BE2C (cell line): ENCODE results near the gene PSD4.

Experiments
- DNase-seq: peaks from one replicate; pipeline ENCODE4 v3.0.0-alpha.2; 2020
- H3K27me3 ChIP-seq: fragments of 250-450 bp; sonication (Bioruptor Pico); 2 replicates; pipeline ENCODE4 v1.5.1; 2020; ENCODE audit warnings: mild to moderate bottlenecking
- H3K36me3 ChIP-seq: fragments of 250-450 bp; sonication (Bioruptor Pico); 2 replicates; pipeline ENCODE4 v1.5.1; 2020; ENCODE audit warnings: mild to moderate bottlenecking
- H3K4me1 ChIP-seq: fragments of 250-450 bp; sonication (Bioruptor Pico); 2 replicates; pipeline ENCODE4 v1.5.1; 2020
- H3K4me3 ChIP-seq: 2 replicates; pipeline ENCODE4 v1.5.1; 2011; ENCODE audit warnings: low read depth, low read length
- H3K9me3 ChIP-seq: fragments of 250-450 bp; sonication (Bioruptor Pico); 2 replicates; pipeline ENCODE4 v1.5.1; 2020
- CTCF ChIP-seq: IDR thresholded peaks from 2 replicates; pipeline ENCODE4 v1.5.1; 2012; ENCODE audit warnings: mild to moderate bottlenecking, low read depth, low read length

Gene PSD4

GRCh38 chr2:113255140-113256070 lies 81.6 kb downstream of the PSD4 start:
- no peaks in the 10 kb centered on the region for H3K36me3 ChIP-seq
- no peaks in the 10 kb centered on the region for H3K27me3 ChIP-seq
- no peak for DNase-seq
- H3K4me1 ChIP-seq: no peaks in the 10 kb centered on the region
- no peaks in the 10 kb centered on the region for H3K9me3 ChIP-seq
- no peak overlapping the region for H3K4me3 ChIP-seq
- no peak for TF ChIP-seq CTCF

- Histone ChIP-seq H3K36me3 (no peaks in the 10 kb centered on the region), H3K4me3 (no peak overlapping the region), H3K4me1 (no peaks in the 10 kb centered on the region), H3K27me3 (no peaks in the 10 kb centered on the region), H3K9me3 (no peaks in the 10 kb centered on the region)
- DNase-seq: no peak
- TF ChIP-seq CTCF: no peak
These were observed 83.9 kb downstream of the PSD4 start for GRCh38 chr2:113257516-113258264.

- no peaks in the 10 kb centered on the region for H3K9me3 ChIP-seq
- DNase-seq: no peak
- TF ChIP-seq CTCF: no peak
- no peaks in the 10 kb centered on the region for H3K36me3 ChIP-seq
- H3K4me1 ChIP-seq: no peaks in the 10 kb centered on the region
- no peaks in the 10 kb centered on the region for H3K27me3 ChIP-seq
- no peak overlapping the region for H3K4me3 ChIP-seq
These were observed 84.8 kb downstream of the PSD4 start for GRCh38 chr2:113258471-113259147.
